ENCODE measurements around the gene VMO1.

GRCh38 chr17:4769628-4770027 is 16.5 kb downstream of the VMO1 start:
- TF ChIP-seq FOXA1 (IDR thresholded peaks at IDR 0.05) (no peak), FOXK2 (IDR thresholded peaks at IDR 0.05) (no peak), ELF4 (IDR thresholded peaks at IDR 0.05) (no peak), SUZ12 (IDR thresholded peaks at IDR 0.05) (no peak), SP1 (IDR thresholded peaks at IDR 0.05) (no peak), LEF1 (IDR thresholded peaks at IDR 0.05; ENCODE audit: borderline replicate concordance) (no peak), ZNF384 (IDR thresholded peaks at IDR 0.05) (no peak), ARNT (IDR thresholded peaks at IDR 0.05) (no peak), BHLHE40 (IDR thresholded peaks at IDR 0.05; ENCODE audit: borderline replicate concordance) (no peak), HDGF (IDR thresholded peaks at IDR 0.05; ENCODE audit: borderline replicate concordance) (no peak), FOXM1 (IDR thresholded peaks at IDR 0.05; ENCODE audit: borderline replicate concordance) (no peak), TARDBP (IDR thresholded peaks at IDR 0.05) (no peak)
- TF ChIP-seq, protein P1, sequence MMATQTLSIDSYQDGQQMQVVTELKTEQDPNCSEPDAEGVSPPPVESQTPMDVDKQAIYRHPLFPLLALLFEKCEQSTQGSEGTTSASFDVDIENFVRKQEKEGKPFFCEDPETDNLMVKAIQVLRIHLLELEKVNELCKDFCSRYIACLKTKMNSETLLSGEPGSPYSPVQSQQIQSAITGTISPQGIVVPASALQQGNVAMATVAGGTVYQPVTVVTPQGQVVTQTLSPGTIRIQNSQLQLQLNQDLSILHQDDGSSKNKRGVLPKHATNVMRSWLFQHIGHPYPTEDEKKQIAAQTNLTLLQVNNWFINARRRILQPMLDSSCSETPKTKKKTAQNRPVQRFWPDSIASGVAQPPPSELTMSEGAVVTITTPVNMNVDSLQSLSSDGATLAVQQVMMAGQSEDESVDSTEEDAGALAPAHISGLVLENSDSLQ (IDR thresholded peaks at IDR 0.05) = no peak

Data from HEK293T (cell line).